Esophagus squamous epithelium (tissue), 4 donors: ENCODE results near the gene ADGRF4.

ENCODE experiments used
- POLR2A ChIP-seq, 4 donors: fragments of 450-650 bp; IDR thresholded peaks; one replicate each; pipeline ENCODE4 v1.6.1; 2017; ENCODE audit warnings: antibody characterized with exemption in 4 of 4, mild to moderate bottlenecking in 4 of 4, moderate library complexity in 3 of 4
- TF ChIP-seq, protein P1 (sequence below), 6 experiments: fragments of 450-650 bp in 4 of 6; fragments of 200-600 bp in 2 of 6; sonication (generic) in 2 of 6; IDR thresholded peaks; one replicate each; pipeline ENCODE4 v1.5.1; 2016 to 2019; ENCODE audit warnings: antibody characterized with exemption in 6 of 6, mild to moderate bottlenecking in 4 of 6, moderate library complexity in 4 of 6

DNA sequence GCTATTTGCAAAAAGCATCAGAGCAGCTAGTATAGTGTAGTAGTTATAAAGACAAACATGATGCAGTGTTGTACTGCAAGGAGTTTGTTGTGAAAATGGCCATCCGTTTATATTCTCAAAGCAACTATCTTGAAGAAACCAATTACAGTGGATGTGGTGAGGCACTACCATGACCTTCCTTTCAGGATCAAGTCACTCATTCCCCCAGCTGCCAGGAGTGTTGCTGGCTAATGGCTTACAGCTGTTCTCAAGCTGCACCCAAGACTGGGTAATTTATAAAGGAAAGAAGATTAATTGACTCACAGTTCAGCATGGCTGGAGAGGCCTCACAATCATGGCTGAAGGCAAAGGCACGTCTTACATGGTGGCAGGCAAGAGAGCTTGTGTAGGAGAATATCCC is 29.0 kb downstream of the ADGRF4 start:
- TF ChIP-seq, protein P1, sequence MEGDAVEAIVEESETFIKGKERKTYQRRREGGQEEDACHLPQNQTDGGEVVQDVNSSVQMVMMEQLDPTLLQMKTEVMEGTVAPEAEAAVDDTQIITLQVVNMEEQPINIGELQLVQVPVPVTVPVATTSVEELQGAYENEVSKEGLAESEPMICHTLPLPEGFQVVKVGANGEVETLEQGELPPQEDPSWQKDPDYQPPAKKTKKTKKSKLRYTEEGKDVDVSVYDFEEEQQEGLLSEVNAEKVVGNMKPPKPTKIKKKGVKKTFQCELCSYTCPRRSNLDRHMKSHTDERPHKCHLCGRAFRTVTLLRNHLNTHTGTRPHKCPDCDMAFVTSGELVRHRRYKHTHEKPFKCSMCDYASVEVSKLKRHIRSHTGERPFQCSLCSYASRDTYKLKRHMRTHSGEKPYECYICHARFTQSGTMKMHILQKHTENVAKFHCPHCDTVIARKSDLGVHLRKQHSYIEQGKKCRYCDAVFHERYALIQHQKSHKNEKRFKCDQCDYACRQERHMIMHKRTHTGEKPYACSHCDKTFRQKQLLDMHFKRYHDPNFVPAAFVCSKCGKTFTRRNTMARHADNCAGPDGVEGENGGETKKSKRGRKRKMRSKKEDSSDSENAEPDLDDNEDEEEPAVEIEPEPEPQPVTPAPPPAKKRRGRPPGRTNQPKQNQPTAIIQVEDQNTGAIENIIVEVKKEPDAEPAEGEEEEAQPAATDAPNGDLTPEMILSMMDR (IDR thresholded peaks at IDR 0.05) = no peak
- no peak for TF ChIP-seq POLR2A (IDR thresholded peaks at IDR 0.05)
